IMR-90 (cell line): ENCODE measurements around the gene C16orf96. TPM values are rescaled to one million over a fixed set of nuclear protein-coding genes. Genes with fewer than 3 reads are reported as not detected.

ENCODE experiments used
- ATAC-seq: fragments of 200-7000 bp; cut with Tn5 transposase; 2 replicates; pipeline ENCODE4 v1.9.1; 2020; ENCODE audit warnings: low read depth, mild to moderate bottlenecking, moderate library complexity
- BruUV-seq: library from RNA; stranded (reverse); fragments of 400-500 nt; replicated peaks from 2 replicates; lab custom pipeline; 2021; lab: Mats Ljungman, UMichigan
- CTCF ChIA-PET: fragments of 300-600 bp; formaldehyde crosslinking; extraction: SDS; loops from one replicate; lab custom pipeline; 2021; ENCODE audit warnings: antibody characterized with exemption; lab: Yijun Ruan, JAX
- POLR2A ChIA-PET: fragments of 300-600 bp; sonication (Branson Sonifier 250); formaldehyde crosslinking; loops from one replicate; lab custom pipeline; 2022; ENCODE audit warnings: antibody characterized with exemption; ENCODE audit not compliant: unreplicated experiment; lab: Charles Lee
- DNase-seq: peaks from one replicate; pipeline ENCODE4 v3.0.0; 2013
- H2AFZ ChIP-seq: replicated peaks from 2 replicates; pipeline ENCODE3; 2013; ENCODE audit warnings: low read length, mild to moderate bottlenecking; ENCODE audit not compliant: poor library complexity
- H2AK5ac ChIP-seq: 2 replicates; pipeline ENCODE4 v1.6.1; 2013; ENCODE audit warnings: low read depth, low read length, inconsistent platforms
- H2AK9ac ChIP-seq: replicated peaks from 2 replicates; pipeline ENCODE3; 2013; ENCODE audit warnings: mild to moderate bottlenecking, low read depth, low read length, moderate library complexity; ENCODE audit not compliant: poor library complexity
- H2BK120ac ChIP-seq: 2 replicates; pipeline ENCODE4 v1.6.1; 2013; ENCODE audit warnings: low read depth, low read length, inconsistent platforms
- H2BK15ac ChIP-seq: 3 replicates; pipeline ENCODE4 v1.6.1; 2013; ENCODE audit warnings: low read depth, low read length, inconsistent platforms
- H2BK20ac ChIP-seq: 2 replicates; pipeline ENCODE4 v1.6.1; 2013; ENCODE audit warnings: low read depth, mild to moderate bottlenecking, inconsistent platforms, low read length, moderate library complexity
- H2BK5ac ChIP-seq: 2 replicates; pipeline ENCODE4 v1.6.1; 2013; ENCODE audit warnings: mild to moderate bottlenecking, low read depth, low read length, inconsistent platforms; ENCODE audit not compliant: poor library complexity, severe bottlenecking
- H3K14ac ChIP-seq: replicated peaks from 2 replicates; pipeline ENCODE4 v1.6.1; 2013; ENCODE audit warnings: low read depth, low read length, inconsistent platforms
- H3K18ac ChIP-seq: 2 replicates; pipeline ENCODE4 v1.6.1; 2013; ENCODE audit warnings: low read depth, low read length, control low read depth
- H3K23ac ChIP-seq: 2 replicates; pipeline ENCODE4 v1.6.1; 2013; ENCODE audit warnings: low read depth, low read length, inconsistent platforms
- H3K27ac ChIP-seq: 2 replicates; pipeline ENCODE4 v1.5.1; 2013; ENCODE audit warnings: mild to moderate bottlenecking, control low read depth, low read length; ENCODE audit not compliant: insufficient read depth
- H3K27me3 ChIP-seq: 2 replicates; pipeline ENCODE4 v1.6.1; 2013; ENCODE audit warnings: low read length; ENCODE audit not compliant: control insufficient read depth, insufficient read depth
- H3K36me3 ChIP-seq: 2 replicates; pipeline ENCODE4 v1.6.1; 2013; ENCODE audit warnings: low read length, mixed read lengths; ENCODE audit not compliant: control insufficient read depth, insufficient read depth
- H3K4ac ChIP-seq: 2 replicates; pipeline ENCODE4 v1.6.1; 2013; ENCODE audit warnings: low read depth, low read length, inconsistent platforms
- H3K4me1 ChIP-seq: 2 replicates; pipeline ENCODE4 v1.6.1; 2013; ENCODE audit warnings: low read length, mixed read lengths; ENCODE audit not compliant: control insufficient read depth, insufficient read depth
- H3K4me2 ChIP-seq: 2 replicates; pipeline ENCODE4 v1.6.1; 2013; ENCODE audit warnings: low read depth, mild to moderate bottlenecking, control low read depth, low read length, moderate library complexity
- H3K4me3 ChIP-seq: 2 replicates; pipeline ENCODE4 v1.5.1; 2013; ENCODE audit warnings: low read depth, mild to moderate bottlenecking, control low read depth, low read length, moderate library complexity; ENCODE audit not compliant: insufficient read depth
- H3K56ac ChIP-seq: 2 replicates; pipeline ENCODE4 v1.6.1; 2013; ENCODE audit warnings: low read length, inconsistent platforms; ENCODE audit not compliant: insufficient read depth; ENCODE audit errors: extremely low read depth
- H3K79me1 ChIP-seq, 2 experiments: 2 replicates each; pipeline ENCODE4 v1.6.1; 2013; ENCODE audit warnings: low read length in 2 of 2, inconsistent platforms in 1 of 2, low read depth in 1 of 2
- H3K9ac ChIP-seq: 2 replicates; pipeline ENCODE4 v1.6.1; 2013; ENCODE audit warnings: low read depth, low read length, control low read depth
- H3K9me1 ChIP-seq: 2 replicates; pipeline ENCODE4 v1.6.1; 2013; ENCODE audit warnings: low read length, inconsistent platforms; ENCODE audit not compliant: insufficient read depth
- H3K9me3 ChIP-seq: 2 replicates; pipeline ENCODE4 v1.6.1; 2013; ENCODE audit warnings: low read length; ENCODE audit not compliant: control insufficient read depth, insufficient read depth
- H4K20me1 ChIP-seq: 2 replicates; pipeline ENCODE4 v1.6.1; 2013; ENCODE audit warnings: low read length, inconsistent platforms; ENCODE audit not compliant: insufficient read depth
- H4K5ac ChIP-seq: 2 replicates; pipeline ENCODE4 v1.6.1; 2013; ENCODE audit warnings: mild to moderate bottlenecking, low read depth, low read length, control low read depth
- H4K8ac ChIP-seq, 2 experiments: 2 replicates each; pipeline ENCODE4 v1.6.1; 2013; ENCODE audit warnings: low read depth in 2 of 2, low read length in 2 of 2, control low read depth in 1 of 2, inconsistent platforms in 1 of 2
- H4K91ac ChIP-seq: 2 replicates; pipeline ENCODE4 v1.6.1; 2013; ENCODE audit warnings: low read depth, low read length, inconsistent platforms; ENCODE audit not compliant: insufficient read depth
- USF2 ChIP-seq: fragments of 150-350 bp; IDR thresholded peaks from 2 replicates; pipeline ENCODE4 v1.6.1; 2017; ENCODE audit warnings: mild to moderate bottlenecking, antibody characterized with exemption, low read length, low read depth
- WGBS, 2 experiments: methylation state at CpG; one replicate each; pipeline versions ENCODE4 v1.1.5 to v1.1.7; 2013; ENCODE audit warnings: missing lambda C conversion rate in 2 of 2; ENCODE audit not compliant: insufficient read length in 1 of 2; ENCODE audit errors: extremely low coverage in 2 of 2; 5-methylcytosine and 5-hydroxymethylcytosine counted together
- dilution Hi-C: fragments of 300-500 bp; cut with HindIII; formaldehyde crosslinking; loops from one replicate; pipeline ENCODE4 v1.14.3; 2018; ENCODE audit warnings: low sequenced_read_pairs; ENCODE audit not compliant: unreplicated experiment
- in situ Hi-C: fragments of 300-500 bp; cut with MboI; formaldehyde crosslinking; loops from 3 replicates; pipeline ENCODE4 v1.14.3; 2019; ENCODE audit warnings: low sequenced_read_pairs, inconsistent platforms, mixed read lengths
- intact Hi-C: fragments of 100-400 bp; cut with micrococcal nuclease; formaldehyde crosslinking; loops from 2 replicates; pipeline ENCODE4 v1.10.0; 2022
- polyA plus RNA-seq, 3 experiments: library from polyadenylated mRNA; depleted of rRNA; stranded (reverse); fragments of >200 nt; gene quantifications; 2 replicates each; pipeline ENCODE4 v1.2.3, GENCODE V29; 2012; ENCODE audit warnings: low replicate concordance in 1 of 3
- total RNA-seq: library from RNA; depleted of rRNA; stranded (reverse); fragments of >200 nt; gene quantifications from 2 replicates; pipeline ENCODE4 v1.2.3, GENCODE V29; 2012

C16orf96 gene
- total and polyA plus RNA-seq, 2 of the 4 experiments (the other 2 are of a cell fraction) = not detected

DNA sequence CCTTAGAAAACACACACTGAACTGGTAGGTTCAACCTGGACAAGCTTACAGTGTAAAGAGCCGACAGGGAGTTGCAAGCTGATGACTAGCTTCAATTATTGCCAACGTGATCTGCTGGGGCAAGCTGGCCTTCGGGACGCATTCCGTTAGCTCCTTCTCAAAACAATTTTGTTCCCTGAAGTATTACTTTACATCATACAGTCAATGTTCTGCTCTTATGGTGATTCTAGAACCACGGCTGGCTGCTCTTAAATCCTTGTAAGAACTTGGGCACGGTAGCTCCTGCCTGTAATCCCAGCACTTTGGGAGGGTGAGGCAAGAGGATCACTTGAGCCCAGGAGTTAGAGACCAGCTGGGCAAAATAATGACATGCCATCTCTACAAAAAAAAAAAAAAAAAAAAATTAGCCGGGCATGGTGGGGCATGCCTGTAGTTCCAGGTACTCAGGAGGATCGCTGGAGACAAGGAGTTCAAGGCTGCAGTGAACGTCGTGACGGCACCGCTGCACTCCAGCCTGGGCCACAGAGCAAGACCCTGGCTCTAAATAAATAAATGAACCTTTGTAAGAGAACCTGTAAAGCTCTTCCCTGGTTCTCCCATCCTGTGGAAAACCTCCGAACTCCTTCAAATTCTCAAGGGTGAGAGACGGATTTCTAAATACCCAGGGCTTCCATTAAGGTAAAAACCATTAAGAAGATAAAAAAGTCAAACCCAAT lies 19.6 kb upstream of the C16orf96 start:
- no peak overlapping the region for H2AFZ ChIP-seq
- ATAC-seq (no peak), DNase-seq (no peak)
- H2BK15ac ChIP-seq = no peak overlapping the region
- H2BK120ac ChIP-seq = no peak overlapping the region
- BruUV-seq = no TSS peak
- no peak overlapping the region for H3K27ac ChIP-seq
- H3K36me3 ChIP-seq = no peaks in the 10 kb centered on the region; the same call in 1 of the 2 replicates
- dilution Hi-C loops (no loop called here), intact Hi-C loops (no loop called here), in situ Hi-C loops (no loop called here)
- H4K5ac ChIP-seq = no peak overlapping the region
- no peak overlapping the region for H4K8ac ChIP-seq
- H2BK5ac ChIP-seq = no peak overlapping the region
- no peak overlapping the region for H3K56ac ChIP-seq
- H3K18ac ChIP-seq = no peak overlapping the region
- H3K9ac ChIP-seq = no peak overlapping the region
- H3K4me3 ChIP-seq = no peak overlapping the region
- H2BK20ac ChIP-seq = no peak overlapping the region
- peaks cover 4 to 25% of the 10 kb centered on the region in 2 experiments; a peak in 2 of 4 replicates for H3K79me1 ChIP-seq
- no peak overlapping the region for H4K91ac ChIP-seq
- ChIA-PET POLR2A (no interaction called here), CTCF (interaction anchor here (1.0 kb wide), 1 partner anchor 24 kb away, joined by 3 read pairs; no protein-coding TSS in a partner anchor)
- H3K4ac ChIP-seq = no peak overlapping the region
- H4K20me1 ChIP-seq = no peaks in the 10 kb centered on the region
- peaks cover 6% of the 10 kb centered on the region for H3K4me1 ChIP-seq
- H2AK9ac ChIP-seq = no peak overlapping the region
- H3K9me3 ChIP-seq = peaks cover 8% of the 10 kb centered on the region
- peaks cover 3% of the 10 kb centered on the region for H3K9me1 ChIP-seq
- H3K4me2 ChIP-seq = no peak overlapping the region
- no peak overlapping the region for H3K23ac ChIP-seq
- TF ChIP-seq USF2 = no peak
- no peaks in the 10 kb centered on the region; the same call in 1 of the 2 replicates for H3K27me3 ChIP-seq
- 97% methylated on average over 6 of the region's 15 CpGs; no CpG with 5 or more reads in 1 of the 2 experiments for WGBS, 2 experiments
- H3K14ac ChIP-seq = no peak overlapping the region
- no peak overlapping the region for H2AK5ac ChIP-seq
